ENCODE results near the gene MBIP.

Gene MBIP

DNA sequence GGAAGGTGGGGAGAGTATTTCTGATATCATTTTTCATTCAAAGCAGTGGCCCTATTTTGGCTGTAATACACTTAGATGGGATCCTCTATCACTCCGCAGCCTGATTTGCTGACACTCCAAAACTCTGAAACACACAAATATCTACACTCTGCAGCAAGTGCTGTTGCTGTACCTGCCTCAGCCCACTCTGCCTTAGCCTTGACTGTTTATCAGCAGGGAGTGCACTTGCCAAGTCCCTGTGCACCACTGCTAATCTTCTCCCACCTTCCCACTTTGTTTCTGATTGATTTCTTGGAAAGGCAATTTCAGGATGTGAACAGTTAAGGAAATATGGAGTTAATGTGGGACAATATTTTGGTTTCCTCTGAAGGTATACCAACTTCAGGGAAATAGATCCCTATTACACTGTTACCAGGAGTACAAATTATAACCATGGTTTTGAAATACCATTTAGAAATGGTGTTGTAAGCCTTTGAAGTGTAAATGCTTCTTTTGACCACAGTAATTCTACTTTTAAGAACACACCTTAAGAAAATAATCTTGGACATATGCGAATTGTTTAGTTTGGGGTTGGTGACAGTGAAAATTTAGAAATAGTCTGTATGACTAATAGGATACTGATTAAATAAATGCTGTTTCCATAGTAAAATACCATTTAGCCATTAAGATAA is 59.3 kb downstream of the MBIP start:
- no peak for DNase-seq

- no peak for DNase-seq
These were observed 62.2 kb downstream of the MBIP start for GRCh38 chr14:36258241-36258640.

DNA sequence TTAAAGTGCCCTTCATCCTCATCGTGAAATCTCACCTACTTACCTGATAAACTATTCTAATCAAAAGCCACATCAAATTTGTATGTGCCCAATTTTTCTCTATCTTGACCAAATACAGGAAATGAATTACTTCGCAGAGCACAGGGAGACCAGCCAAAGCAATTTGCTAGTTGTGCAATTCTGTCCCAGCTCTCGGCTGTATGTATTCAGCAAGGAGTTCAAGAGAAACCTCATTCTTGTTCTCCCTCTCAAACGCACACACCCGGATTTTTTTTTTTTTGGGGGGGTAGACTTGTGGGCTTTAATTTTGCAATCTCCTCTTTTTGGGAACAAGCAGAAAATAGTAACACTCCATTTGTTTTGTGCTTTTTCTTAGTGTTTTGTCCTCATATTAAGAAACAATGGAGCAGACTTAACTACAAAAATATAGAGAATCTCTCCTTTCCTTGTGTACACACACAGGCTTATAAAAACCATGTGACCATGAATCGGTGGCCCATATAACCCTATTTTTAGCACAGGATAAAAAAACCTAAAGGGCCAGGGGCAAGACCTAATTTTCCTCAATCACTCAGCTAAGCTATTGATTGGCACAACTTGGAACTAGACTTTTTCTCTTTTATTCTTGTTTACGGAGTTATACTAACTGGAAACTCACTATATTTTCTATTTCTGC is 64.2 kb downstream of the MBIP start:
- DNase-seq = no peak

DNA sequence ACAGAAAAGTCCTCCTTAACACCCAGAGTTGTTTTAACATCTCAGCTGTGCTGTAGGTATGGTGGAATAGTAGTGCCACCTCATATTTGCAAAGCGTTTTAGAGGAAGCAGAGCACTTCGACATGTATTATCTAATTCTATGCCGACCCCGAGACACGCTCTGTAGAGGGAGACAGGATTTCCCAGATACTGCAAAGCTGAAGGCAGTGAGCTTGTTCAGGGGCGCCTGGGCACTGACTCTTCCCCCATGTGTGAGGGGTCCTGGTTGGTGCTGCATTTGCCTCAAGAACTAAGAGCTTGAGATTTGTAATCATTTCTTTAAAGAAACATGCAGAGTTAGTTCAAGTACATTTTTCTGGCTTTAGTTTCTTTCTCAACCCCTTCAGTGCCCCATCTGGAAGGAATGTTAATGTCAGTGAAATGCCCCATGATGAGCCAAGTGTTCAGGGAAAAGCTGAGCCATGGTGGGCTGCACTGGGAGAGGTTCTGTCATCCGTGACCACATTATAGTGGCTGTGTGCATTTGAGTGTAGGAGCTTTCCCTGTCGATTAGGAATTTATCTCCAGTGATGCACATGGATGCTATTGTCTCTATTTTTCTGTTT is 66.3 kb downstream of the MBIP start:
- no peak for DNase-seq

All from NCI-H1105 treated with DMSO at 0.1 percent for 48 hours (cell line).